ENCODE data around the gene GPBAR1. TPM values are rescaled to one million over a fixed set of nuclear protein-coding genes. Genes with fewer than 3 reads are reported as not detected.

GPBAR1 gene
- total RNA-seq, 4 donors from 2014 or later = 4.6 to 37.8 (median 13.5) TPM

- peaks cover 4 to 94% (median 32%) of the 10 kb centered on the region in 3 donors for H3K36me3 ChIP-seq
- WGBS, 2 donors = 91 to 92% methylated on average over 4 of the region's 4 CpGs
- no peak overlapping the region for H3K4me3 ChIP-seq
- H3K27ac ChIP-seq = no peak overlapping the region
- no peaks in the 10 kb centered on the region for H3K9me3 ChIP-seq
- no peaks in the 10 kb centered on the region for H3K27me3 ChIP-seq
- DNase-seq (ENCODE audit: low spot score in 2 of 2) = no peak
- H3K4me1 ChIP-seq = peaks cover 0 to 4% (median 2%) of the 10 kb centered on the region in 4 donors
- TF ChIP-seq EP300 (IDR thresholded peaks at IDR 0.05) (no peak), POLR2A (IDR thresholded peaks at IDR 0.05) (no peak)
- TF ChIP-seq, protein P1, sequence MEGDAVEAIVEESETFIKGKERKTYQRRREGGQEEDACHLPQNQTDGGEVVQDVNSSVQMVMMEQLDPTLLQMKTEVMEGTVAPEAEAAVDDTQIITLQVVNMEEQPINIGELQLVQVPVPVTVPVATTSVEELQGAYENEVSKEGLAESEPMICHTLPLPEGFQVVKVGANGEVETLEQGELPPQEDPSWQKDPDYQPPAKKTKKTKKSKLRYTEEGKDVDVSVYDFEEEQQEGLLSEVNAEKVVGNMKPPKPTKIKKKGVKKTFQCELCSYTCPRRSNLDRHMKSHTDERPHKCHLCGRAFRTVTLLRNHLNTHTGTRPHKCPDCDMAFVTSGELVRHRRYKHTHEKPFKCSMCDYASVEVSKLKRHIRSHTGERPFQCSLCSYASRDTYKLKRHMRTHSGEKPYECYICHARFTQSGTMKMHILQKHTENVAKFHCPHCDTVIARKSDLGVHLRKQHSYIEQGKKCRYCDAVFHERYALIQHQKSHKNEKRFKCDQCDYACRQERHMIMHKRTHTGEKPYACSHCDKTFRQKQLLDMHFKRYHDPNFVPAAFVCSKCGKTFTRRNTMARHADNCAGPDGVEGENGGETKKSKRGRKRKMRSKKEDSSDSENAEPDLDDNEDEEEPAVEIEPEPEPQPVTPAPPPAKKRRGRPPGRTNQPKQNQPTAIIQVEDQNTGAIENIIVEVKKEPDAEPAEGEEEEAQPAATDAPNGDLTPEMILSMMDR (IDR thresholded peaks at IDR 0.05) = no peak
These were observed 24.0 kb upstream of the GPBAR1 start for GRCh38 chr2:218236829-218237228.

- Histone ChIP-seq H3K4me1 (peaks cover 0 to 4% (median 2%) of the 10 kb centered on the region in 4 donors), H3K27ac (no peak overlapping the region), H3K36me3 (peaks cover 4 to 93% (median 31%) of the 10 kb centered on the region in 3 donors), H3K27me3 (no peaks in the 10 kb centered on the region), H3K9me3 (no peaks in the 10 kb centered on the region), H3K4me3 (no peak overlapping the region)
- 84 to 93% methylated on average over 1 of the region's 1 CpG for WGBS, 2 donors
- DNase-seq (ENCODE audit: low spot score in 2 of 2) = no peak
- TF ChIP-seq POLR2A (IDR thresholded peaks at IDR 0.05) (no peak), EP300 (IDR thresholded peaks at IDR 0.05) (no peak)
- TF ChIP-seq, protein P1 (IDR thresholded peaks at IDR 0.05) = no peak
These were observed 21.9 kb upstream of the GPBAR1 start for GRCh38 chr2:218238887-218239286.

GRCh38 chr2:218244204-218244603, 16.6 kb upstream of the GPBAR1 start:
- TF ChIP-seq EP300 (IDR thresholded peaks at IDR 0.05) (no peak), POLR2A (IDR thresholded peaks at IDR 0.05) (no peak)
- TF ChIP-seq, protein P1 (IDR thresholded peaks at IDR 0.05) = no peak
- WGBS, 2 donors = 85 to 89% methylated on average over 1 of the region's 1 CpG
- Histone ChIP-seq H3K27me3 (no peaks in the 10 kb centered on the region), H3K4me1 (no peaks in the 10 kb centered on the region), H3K36me3 (peaks cover 10 to 99% (median 50%) of the 10 kb centered on the region in 3 donors), H3K4me3 (no peak overlapping the region), H3K27ac (no peak overlapping the region), H3K9me3 (no peaks in the 10 kb centered on the region)
- no peak for DNase-seq (ENCODE audit: low spot score in 2 of 2)

- no peak for DNase-seq (ENCODE audit: low spot score in 2 of 2)
- H3K36me3 ChIP-seq = peaks cover 10 to 99% (median 52%) of the 10 kb centered on the region in 3 donors
- H3K4me1 ChIP-seq = no peaks in the 10 kb centered on the region
- 88 to 93% methylated on average over 2 of the region's 2 CpGs for WGBS, 2 donors
- no peak overlapping the region for H3K27ac ChIP-seq
- H3K27me3 ChIP-seq = no peaks in the 10 kb centered on the region
- TF ChIP-seq EP300 (IDR thresholded peaks at IDR 0.05) (no peak), POLR2A (IDR thresholded peaks at IDR 0.05) (no peak)
- TF ChIP-seq, protein P1 (IDR thresholded peaks at IDR 0.05) = no peak
- H3K4me3 ChIP-seq = no peak overlapping the region
- H3K9me3 ChIP-seq = no peaks in the 10 kb centered on the region
These were observed 16.1 kb upstream of the GPBAR1 start for GRCh38 chr2:218244665-218245064.

DNA sequence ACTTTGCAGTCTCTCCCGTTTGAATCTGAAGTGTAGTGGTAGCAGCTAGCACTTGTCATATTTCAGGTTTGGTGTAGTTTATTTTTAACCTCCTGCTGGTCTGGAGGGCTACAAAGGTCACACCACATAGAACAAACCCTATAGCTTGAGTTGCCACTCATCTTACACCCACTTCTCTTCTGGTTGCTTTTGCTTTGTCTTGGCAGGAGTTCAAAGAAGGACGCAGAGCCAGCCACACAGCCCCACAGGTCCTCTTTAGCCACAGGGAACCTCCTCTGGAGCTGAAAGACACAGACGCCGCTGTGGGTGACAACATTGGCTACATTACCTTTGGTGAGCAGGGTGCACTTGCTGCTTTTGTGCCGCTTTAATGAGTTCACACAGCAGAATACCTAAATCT, 15.6 kb upstream of the GPBAR1 start:
- 80 to 82% methylated on average over 5 of the region's 5 CpGs for WGBS, 2 donors
- Histone ChIP-seq H3K27me3 (no peaks in the 10 kb centered on the region), H3K4me1 (no peaks in the 10 kb centered on the region), H3K27ac (no peak overlapping the region), H3K4me3 (no peak overlapping the region), H3K9me3 (no peaks in the 10 kb centered on the region), H3K36me3 (peaks cover 12 to 99% (median 57%) of the 10 kb centered on the region in 3 donors)
- DNase-seq (ENCODE audit: low spot score in 2 of 2) = no peak
- no peak for TF ChIP-seq EP300 (IDR thresholded peaks at IDR 0.05)
- TF ChIP-seq POLR2A (IDR thresholded peaks at IDR 0.05) = no peak
- TF ChIP-seq, protein P1 (IDR thresholded peaks at IDR 0.05) = no peak
